SK-N-SH (cell line): ENCODE measurements around the gene POU6F2. TPM values are rescaled to one million over a fixed set of nuclear protein-coding genes. Genes with fewer than 3 reads are reported as not detected.
A peak's percentile ranks its signal among the peaks of the same experiment; 100 is the strongest.

Experiments
- CTCF ChIA-PET: fragments of 300-600, 350-600 bp; formaldehyde crosslinking; extraction: SDS; loops from one replicate; lab custom pipeline; 2021; lab: Yijun Ruan, JAX
- POLR2A ChIA-PET: fragments of 350-600 bp; sonication (Branson Sonifier 250); formaldehyde crosslinking; extraction: SDS; loops from one replicate; lab custom pipeline; 2020; ENCODE audit warnings: antibody characterized with exemption, inconsistent platforms; lab: Yijun Ruan, JAX
- DNase-seq: peaks from one replicate; pipeline ENCODE4 v3.0.0; 2012
- H2AFZ ChIP-seq: fragments of 200-600 bp; sonication (generic); 2 replicates; pipeline ENCODE4 v1.8.1; 2016; ENCODE audit warnings: antibody characterized with exemption, mild to moderate bottlenecking, low read depth
- H3F3A ChIP-seq: fragments of 200-600 bp; sonication (generic); replicated peaks from 2 replicates; pipeline ENCODE3; 2016; ENCODE audit warnings: antibody characterized with exemption, mild to moderate bottlenecking; ENCODE audit not compliant: insufficient read depth
- H3K27ac ChIP-seq, 2 experiments: fragments of 200-500 bp in 1 of 2; fragments of 200-600 bp in 1 of 2; sonication (Bioruptor generic) in 1 of 2; sonication (generic), shearing (Covaris generic) in 1 of 2; 2 replicates each; pipeline versions ENCODE4 v1.5.1 to v1.6.1; 2014 to 2016; ENCODE audit warnings: low read depth in 2 of 2, inconsistent platforms in 1 of 2, low read length in 1 of 2, mild to moderate bottlenecking in 1 of 2, mixed read lengths in 1 of 2
- H3K27me3 ChIP-seq: fragments of 200-600 bp; sonication (generic), shearing (Covaris generic); 2 replicates; pipeline ENCODE4 v1.6.1; 2016; ENCODE audit warnings: mixed run types; ENCODE audit not compliant: insufficient read depth
- H3K36me3 ChIP-seq, 2 experiments: fragments of 200-500 bp in 1 of 2; fragments of 200-600 bp in 1 of 2; sonication (Bioruptor generic) in 1 of 2; sonication (generic) in 1 of 2; replicated peaks in 1 of 2; 2 replicates each; pipeline versions ENCODE3 to v1.5.1; 2014 to 2016; ENCODE audit warnings: low read length in 1 of 2, mild to moderate bottlenecking in 1 of 2; ENCODE audit not compliant: insufficient read depth in 2 of 2, control insufficient read depth in 1 of 2
- H3K4me1 ChIP-seq, 2 experiments: fragments of 200-500 bp in 1 of 2; fragments of 200-600 bp in 1 of 2; sonication (Bioruptor generic) in 1 of 2; sonication (generic), shearing (Covaris generic) in 1 of 2; 2 replicates each; pipeline versions ENCODE4 v1.5.1 to v1.6.1; 2014 to 2016; ENCODE audit warnings: low read depth in 1 of 2, low read length in 1 of 2, mixed run types in 1 of 2; ENCODE audit not compliant: insufficient read depth in 2 of 2, control insufficient read depth in 1 of 2
- H3K4me2 ChIP-seq: fragments of 200-600 bp; sonication (generic), shearing (Covaris generic); 2 replicates; pipeline ENCODE4 v1.6.1; 2017; ENCODE audit warnings: mixed run types
- H3K4me3 ChIP-seq, 2 experiments: fragments of 200-500 bp in 1 of 2; fragments of 200-600 bp in 1 of 2; sonication (Bioruptor generic) in 1 of 2; sonication (generic), shearing (Covaris generic) in 1 of 2; 2 replicates each; pipeline versions ENCODE4 v1.5.1 to v1.8.1; 2014 to 2016; ENCODE audit warnings: low read depth in 2 of 2, inconsistent platforms in 1 of 2, low read length in 1 of 2, mild to moderate bottlenecking in 1 of 2, mixed read lengths in 1 of 2, moderate library complexity in 1 of 2
- H3K79me2 ChIP-seq: fragments of 200-600 bp; sonication (generic); 2 replicates; pipeline ENCODE4 v1.8.1; 2017; ENCODE audit warnings: mild to moderate bottlenecking; ENCODE audit not compliant: insufficient read depth
- H3K9ac ChIP-seq: fragments of 200-600 bp; sonication (generic); 2 replicates; pipeline ENCODE4 v1.6.1; 2017; ENCODE audit warnings: mixed run types
- H3K9me2 ChIP-seq: fragments of 200-600 bp; sonication (generic); 2 replicates; pipeline ENCODE4 v1.6.1; 2017; ENCODE audit warnings: mixed run types
- H3K9me3 ChIP-seq: fragments of 200-600 bp; sonication (generic); 2 replicates; pipeline ENCODE4 v1.6.1; 2017; ENCODE audit warnings: mixed run types, mild to moderate bottlenecking, moderate library complexity
- H4K20me1 ChIP-seq: fragments of 200-600 bp; sonication (generic); 2 replicates; pipeline ENCODE4 v1.6.1; 2017; ENCODE audit warnings: mild to moderate bottlenecking, mixed run types; ENCODE audit not compliant: insufficient read depth
- CHD2 ChIP-seq: fragments of 150-350 bp; IDR thresholded peaks from 2 replicates; pipeline ENCODE4 v1.6.1; 2018; ENCODE audit warnings: low read length; ENCODE audit not compliant: partially characterized antibody
- CTCF ChIP-seq: fragments of 200-600 bp; sonication (generic); IDR thresholded peaks from 2 replicates; pipeline ENCODE4 v1.6.1; 2017; ENCODE audit warnings: antibody characterized with exemption, mild to moderate bottlenecking, moderate library complexity
- GATA2 ChIP-seq: sonication (generic); formaldehyde crosslinking; IDR thresholded peaks from 2 replicates; pipeline ENCODE4 v1.5.0; 2020; ENCODE audit warnings: mild to moderate bottlenecking, missing genetic modification reagents
- MXI1 ChIP-seq: IDR thresholded peaks from 2 replicates; pipeline ENCODE4 v1.6.1; 2012; ENCODE audit warnings: mild to moderate bottlenecking, low read depth, low read length, improper control_type of control experiment
- NFIC ChIP-seq: IDR thresholded peaks from 2 replicates; pipeline ENCODE4 v1.4.0; 2012; ENCODE audit warnings: borderline replicate concordance
- NRF1 ChIP-seq: IDR thresholded peaks from 2 replicates; pipeline ENCODE4 v1.6.1; 2012; ENCODE audit warnings: low read depth, mild to moderate bottlenecking, low read length
- RAD21 ChIP-seq: IDR thresholded peaks from 2 replicates; pipeline ENCODE4 v1.6.1; 2012; ENCODE audit warnings: mild to moderate bottlenecking, low read length
- RFX5 ChIP-seq: IDR thresholded peaks from 2 replicates; pipeline ENCODE4 v1.6.1; 2012; ENCODE audit warnings: mild to moderate bottlenecking, improper control_type of control experiment, low read length
- SMC3 ChIP-seq: IDR thresholded peaks from 2 replicates; pipeline ENCODE4 v1.6.1; 2012; ENCODE audit warnings: low read depth, low read length, improper control_type of control experiment
- TCF12 ChIP-seq: IDR thresholded peaks from 2 replicates; pipeline ENCODE4 v1.4.0; 2012
- TEAD4 ChIP-seq: IDR thresholded peaks from 2 replicates; pipeline ENCODE4 v1.4.0; 2012; ENCODE audit warnings: mild to moderate bottlenecking, borderline replicate concordance; ENCODE audit not compliant: insufficient read depth
- USF2 ChIP-seq: fragments of 150-350 bp; IDR thresholded peaks from 2 replicates; pipeline ENCODE4 v1.6.1; 2017; ENCODE audit warnings: antibody characterized with exemption, low read length, low read depth, borderline replicate concordance
- ZBTB33 ChIP-seq: IDR thresholded peaks from 2 replicates; pipeline ENCODE4 v1.4.0; 2012; ENCODE audit warnings: low read depth, borderline replicate concordance
- WGBS: methylation state at CpG from one replicate; pipeline ENCODE4 v1.1.6; 2017; ENCODE audit warnings: low lambda C conversion rate; 5-methylcytosine and 5-hydroxymethylcytosine counted together
- polyA plus RNA-seq, 3 experiments: library from polyadenylated mRNA; depleted of rRNA; stranded (reverse); fragments of >200 nt; gene quantifications; 2 replicates each; pipeline ENCODE4 v1.2.3, GENCODE V29; 2012

Gene POU6F2
- polyA plus RNA-seq, 1 of the 3 experiments (the other 2 are of a cell fraction): under 0.01 TPM

- peak overlapping the region; percentile 21 to 28; a peak in 2 of 4 replicates for H3K4me3 ChIP-seq
- TF ChIP-seq ZBTB33 (no peak), USF2 (no peak), SMC3 (peak; percentile 78), CTCF (peak; percentile 98), CHD2 (no peak), TCF12 (no peak), RAD21 (peak; percentile 86), TEAD4 (0 out of 2 replicates have a peak, but pooled peaks have one; percentile 34), NRF1 (no peak), NFIC (no peak), MXI1 (no peak), GATA2 (CRISPR knock-in tag) (no peak), RFX5 (no peak)
- TF ChIP-seq, all 33 proteins: peak for 4
- H3K9ac ChIP-seq: no peak overlapping the region
- CTCF ChIA-PET: interaction anchor here (0.6 to 1.7 kb wide), 15 partner anchors 9 to 671 kb away, joined by 3 to 11 read pairs (median 4); no protein-coding TSS in a partner anchor
- no peaks in the 10 kb centered on the region for H4K20me1 ChIP-seq
- H3K9me3 ChIP-seq: no peaks in the 10 kb centered on the region
- no peak overlapping the region for H3K27ac ChIP-seq
- no peaks in the 10 kb centered on the region for H3K79me2 ChIP-seq
- no peaks in the 10 kb centered on the region for H3F3A ChIP-seq
- no peaks in the 10 kb centered on the region for H3K36me3 ChIP-seq
- peak; percentile 63 for DNase-seq
- 35% methylated on average over 18 of the region's 18 CpGs for WGBS
- no peaks in the 10 kb centered on the region; a peak in 1 of 4 replicates for H3K4me1 ChIP-seq
- POLR2A ChIA-PET: no interaction called here
- peak overlapping the region; percentile 49; the same call in 1 of the 2 replicates for H2AFZ ChIP-seq
- H3K27me3 ChIP-seq: no peaks in the 10 kb centered on the region; the same call in 1 of the 2 replicates
- no peaks in the 10 kb centered on the region for H3K9me2 ChIP-seq
- peak overlapping the region; percentile 54 for H3K4me2 ChIP-seq
These were observed 487.6 kb downstream of the POU6F2 start for GRCh38 chr7:39465055-39465929.
